Testis (tissue), 3 donors: ENCODE data around the gene NFE2. TPM values are rescaled to one million over a fixed set of nuclear protein-coding genes. Genes with fewer than 3 reads are reported as not detected.

ENCODE experiments used
- DNase-seq: peaks from one replicate; pipeline ENCODE4 v3.0.0-alpha.2; 2019
- H3K27ac ChIP-seq, 2 donors: fragments of 200-600 bp; sonication (generic); one replicate each; pipeline ENCODE4 v1.5.1; 2019
- H3K27me3 ChIP-seq: fragments of 200-600 bp; sonication (generic); one replicate; pipeline ENCODE4 v1.5.1; 2019
- H3K36me3 ChIP-seq: fragments of 200-600 bp; sonication (generic); one replicate; pipeline ENCODE4 v1.5.1; 2017; ENCODE audit warnings: low read depth; ENCODE audit errors: missing control alignments
- H3K4me1 ChIP-seq: fragments of 200-600 bp; sonication (generic); one replicate; pipeline ENCODE4 v1.5.1; 2019
- H3K4me3 ChIP-seq, 2 donors: fragments of 200-600 bp; sonication (generic); one replicate each; pipeline ENCODE4 v1.5.1; 2017 to 2019
- H3K9me3 ChIP-seq: fragments of 200-600 bp; sonication (generic); one replicate; pipeline ENCODE4 v1.5.1; 2017
- POLR2A ChIP-seq: fragments of 450-650 bp; IDR thresholded peaks from one replicate; pipeline ENCODE4 v1.6.1; 2017; ENCODE audit warnings: antibody characterized with exemption, mild to moderate bottlenecking, moderate library complexity
- WGBS, 2 donors: methylation state at CpG; one replicate each; pipeline ENCODE4 v1.1.5; 2018; 5-methylcytosine and 5-hydroxymethylcytosine counted together
- intact Hi-C: fragments of 100-400 bp; cut with DNase I; formaldehyde crosslinking; loops from one replicate; pipeline ENCODE4 v1.15.1; 2023; ENCODE audit warnings: low total_unique reads
- polyA plus RNA-seq: library from polyadenylated mRNA; stranded (reverse); fragments of 350-450 nt; fragmentation: Illumina TruSeq; extraction: RNeasy Lipid Tissue Mini Kit (QIAGEN cat#74804); gene quantifications from one replicate; pipeline ENCODE4 v1.2.3, GENCODE V29; 2014; ENCODE audit warnings: low read depth, low replicate concordance; ENCODE audit not compliant: insufficient read depth
- total RNA-seq, 2 donors: library from RNA; depleted of rRNA; stranded (reverse); fragments of >200 nt; gene quantifications; one replicate each; pipeline ENCODE4 v1.2.3, GENCODE V29; 2016
- TF ChIP-seq, protein P1 (sequence below), 3 experiments: fragments of 450-650 bp in 2 of 3; fragments of 200-600 bp in 1 of 3; sonication (generic) in 1 of 3; IDR thresholded peaks; one replicate each; pipeline ENCODE4 v1.5.1; 2016 to 2019; ENCODE audit warnings: antibody characterized with exemption in 3 of 3, mild to moderate bottlenecking in 2 of 3, moderate library complexity in 1 of 3

NFE2 gene
- total and polyA plus RNA-seq, 3 donors from 2014 or later = 0.94 to 2.6 (median 1.9) TPM

DNA sequence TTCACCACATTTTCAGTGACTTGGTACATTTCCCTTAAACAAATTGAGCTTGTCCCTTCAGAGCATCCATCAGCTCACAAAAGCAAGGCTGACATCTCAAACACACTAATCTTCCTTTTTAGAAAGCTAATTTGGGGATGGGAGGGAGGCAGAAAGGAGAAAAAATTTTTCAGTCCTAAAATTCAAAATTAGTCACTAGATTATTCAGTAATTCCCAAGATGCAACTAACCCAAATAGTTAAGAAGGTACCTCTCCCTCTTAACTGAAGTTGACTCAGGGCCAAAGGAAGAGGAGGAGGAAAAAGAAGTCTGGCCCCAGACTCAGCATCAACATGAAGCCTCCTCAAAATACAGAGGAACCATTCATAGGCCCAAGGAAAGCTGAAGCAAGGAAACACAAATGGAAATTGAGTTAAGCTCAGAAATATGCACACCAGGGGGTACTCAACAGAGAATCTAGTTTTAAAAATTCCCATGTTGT, 42.6 kb downstream of the NFE2 start:
- no peaks in the 10 kb centered on the region for H3K9me3 ChIP-seq
- no peaks in the 10 kb centered on the region for H3K36me3 ChIP-seq
- no peak overlapping the region for H3K4me3 ChIP-seq
- intact Hi-C loops = no loop called here
- no peak for DNase-seq
- H3K4me1 ChIP-seq = peaks cover 42% of the 10 kb centered on the region
- no peaks in the 10 kb centered on the region for H3K27me3 ChIP-seq
- no peak for TF ChIP-seq POLR2A
- TF ChIP-seq, protein P1, sequence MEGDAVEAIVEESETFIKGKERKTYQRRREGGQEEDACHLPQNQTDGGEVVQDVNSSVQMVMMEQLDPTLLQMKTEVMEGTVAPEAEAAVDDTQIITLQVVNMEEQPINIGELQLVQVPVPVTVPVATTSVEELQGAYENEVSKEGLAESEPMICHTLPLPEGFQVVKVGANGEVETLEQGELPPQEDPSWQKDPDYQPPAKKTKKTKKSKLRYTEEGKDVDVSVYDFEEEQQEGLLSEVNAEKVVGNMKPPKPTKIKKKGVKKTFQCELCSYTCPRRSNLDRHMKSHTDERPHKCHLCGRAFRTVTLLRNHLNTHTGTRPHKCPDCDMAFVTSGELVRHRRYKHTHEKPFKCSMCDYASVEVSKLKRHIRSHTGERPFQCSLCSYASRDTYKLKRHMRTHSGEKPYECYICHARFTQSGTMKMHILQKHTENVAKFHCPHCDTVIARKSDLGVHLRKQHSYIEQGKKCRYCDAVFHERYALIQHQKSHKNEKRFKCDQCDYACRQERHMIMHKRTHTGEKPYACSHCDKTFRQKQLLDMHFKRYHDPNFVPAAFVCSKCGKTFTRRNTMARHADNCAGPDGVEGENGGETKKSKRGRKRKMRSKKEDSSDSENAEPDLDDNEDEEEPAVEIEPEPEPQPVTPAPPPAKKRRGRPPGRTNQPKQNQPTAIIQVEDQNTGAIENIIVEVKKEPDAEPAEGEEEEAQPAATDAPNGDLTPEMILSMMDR (IDR thresholded peaks at IDR 0.05) = no peak
- H3K27ac ChIP-seq = peak overlapping the region; percentile 13 to 60

DNA sequence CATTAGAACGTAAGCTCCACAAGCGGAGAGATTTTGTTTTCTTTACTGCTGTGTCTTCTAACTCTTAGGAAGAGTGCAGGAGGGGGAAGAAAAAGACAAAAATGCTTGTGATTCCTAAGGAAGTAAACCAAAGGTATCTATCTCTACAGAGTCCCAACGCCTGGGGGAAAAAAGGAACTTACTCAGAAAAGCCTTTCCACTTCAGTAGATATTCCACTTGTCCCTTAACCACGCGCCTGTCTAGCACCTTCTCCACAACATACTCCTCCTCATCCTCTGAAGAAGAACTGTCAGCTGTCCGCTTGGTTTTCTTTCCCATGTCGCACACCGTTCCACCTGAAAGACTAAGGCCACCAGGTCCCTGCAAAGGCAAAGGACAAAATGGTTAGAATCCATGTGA, 43.5 kb downstream of the NFE2 start:
- H3K27me3 ChIP-seq = no peaks in the 10 kb centered on the region
- 84 to 91% methylated on average over 6 to 8 of the region's 8 CpGs for WGBS, 2 donors
- intact Hi-C loops = no loop called here
- peaks cover 33% of the 10 kb centered on the region for H3K4me1 ChIP-seq
- no peak overlapping the region for H3K4me3 ChIP-seq
- no peak for DNase-seq
- H3K9me3 ChIP-seq = no peaks in the 10 kb centered on the region
- H3K27ac ChIP-seq = no peak overlapping the region
- TF ChIP-seq, protein P1 (IDR thresholded peaks at IDR 0.05) = no peak
- TF ChIP-seq POLR2A = no peak
- no peaks in the 10 kb centered on the region for H3K36me3 ChIP-seq

DNA sequence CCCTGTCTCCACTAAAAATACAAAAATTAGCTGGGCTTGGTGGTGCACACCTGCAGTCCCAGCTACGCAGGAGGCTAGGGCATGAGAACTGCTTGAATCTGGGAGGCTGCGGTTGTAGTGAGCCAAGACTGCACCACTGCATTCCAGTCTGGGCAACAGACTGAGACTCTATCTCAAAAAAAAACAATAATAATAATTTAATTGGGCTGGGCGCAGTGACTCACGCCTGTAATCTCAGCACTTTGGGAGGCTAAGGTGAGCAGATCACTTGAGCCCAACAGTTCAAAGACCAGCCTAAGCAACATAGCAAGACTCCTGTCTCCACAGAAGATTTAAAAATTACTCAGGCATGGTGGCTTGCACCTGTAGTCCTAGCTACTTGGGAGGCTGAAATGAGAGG, 47.6 kb downstream of the NFE2 start:
- H3K4me1 ChIP-seq = peaks cover 8% of the 10 kb centered on the region
- no peak overlapping the region for H3K27ac ChIP-seq
- H3K4me3 ChIP-seq = no peak overlapping the region
- TF ChIP-seq, protein P1 (IDR thresholded peaks at IDR 0.05) = no peak
- TF ChIP-seq POLR2A = no peak
- H3K27me3 ChIP-seq = no peaks in the 10 kb centered on the region
- WGBS, 2 donors = 90 to 93% methylated on average over 4 of the region's 4 CpGs
- H3K9me3 ChIP-seq = no peaks in the 10 kb centered on the region
- intact Hi-C loops = no loop called here
- no peaks in the 10 kb centered on the region for H3K36me3 ChIP-seq
- no peak for DNase-seq

DNA sequence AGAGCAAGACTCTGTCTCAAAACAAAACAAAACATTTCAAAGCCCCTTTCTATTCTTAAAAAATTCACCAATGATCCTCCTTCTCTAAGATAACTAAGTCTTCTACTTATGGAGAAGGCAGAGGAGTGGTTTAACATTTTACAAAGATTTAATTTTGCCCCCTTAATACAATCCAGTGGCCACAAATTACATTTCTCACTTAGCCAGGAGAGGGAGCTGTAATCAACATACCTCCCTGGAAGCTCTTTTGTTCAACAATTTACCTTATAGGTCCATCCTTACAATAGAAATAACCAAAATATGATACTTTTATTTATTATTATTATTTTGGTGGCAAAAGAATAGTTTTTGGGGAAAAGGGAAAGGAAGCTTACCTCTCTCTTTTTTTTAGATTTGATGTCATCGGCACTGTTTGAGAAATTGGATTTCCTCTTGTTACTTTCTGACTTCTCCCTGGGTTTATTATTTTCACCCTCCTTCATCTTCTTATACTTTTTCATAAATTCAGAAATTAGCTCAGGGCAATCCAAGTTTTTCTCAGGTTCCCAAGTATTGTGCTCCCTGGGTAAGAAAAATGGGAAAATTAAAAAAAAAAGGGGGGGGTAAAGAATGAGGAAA, 49.0 kb downstream of the NFE2 start:
- TF ChIP-seq, protein P1 (IDR thresholded peaks at IDR 0.05) = peak in 2 of 3 experiments; percentile 37 to 63
- no peak for TF ChIP-seq POLR2A
- no peak for DNase-seq
- Histone ChIP-seq H3K36me3 (no peaks in the 10 kb centered on the region), H3K27me3 (no peaks in the 10 kb centered on the region), H3K4me3 (no peak overlapping the region), H3K9me3 (no peaks in the 10 kb centered on the region), H3K4me1 (peaks cover 8% of the 10 kb centered on the region), H3K27ac (no peak overlapping the region)
- WGBS, 2 donors = 88 to 95% methylated on average over 1 of the region's 1 CpG
- intact Hi-C loops = no loop called here

DNA sequence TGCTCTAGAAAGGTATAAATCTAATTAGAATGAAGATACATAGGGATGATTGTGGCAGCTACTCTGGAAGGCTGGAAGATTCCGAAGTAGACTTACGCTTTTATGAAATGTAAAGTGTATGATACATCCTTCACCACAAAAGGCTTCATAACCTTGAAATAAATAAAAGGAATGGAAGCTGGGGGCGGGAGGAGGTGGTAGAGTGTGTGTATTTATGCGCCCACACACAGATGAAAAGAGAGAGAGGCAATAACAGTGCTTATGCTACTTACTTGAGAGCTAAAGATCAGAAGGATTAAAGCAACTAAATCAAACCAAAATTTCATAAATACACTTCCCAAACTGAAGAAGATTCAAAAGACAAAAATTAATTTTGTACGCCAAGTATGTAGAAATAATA, 51.3 kb downstream of the NFE2 start:
- no peak overlapping the region for H3K27ac ChIP-seq
- peaks cover 8% of the 10 kb centered on the region for H3K4me1 ChIP-seq
- DNase-seq = no peak
- H3K9me3 ChIP-seq = no peaks in the 10 kb centered on the region
- 71 to 76% methylated on average over 5 of the region's 5 CpGs for WGBS, 2 donors
- no peaks in the 10 kb centered on the region for H3K27me3 ChIP-seq
- intact Hi-C loops = no loop called here
- H3K4me3 ChIP-seq = no peak overlapping the region
- TF ChIP-seq POLR2A = no peak
- TF ChIP-seq, protein P1 (IDR thresholded peaks at IDR 0.05) = no peak
- H3K36me3 ChIP-seq = no peaks in the 10 kb centered on the region
